BJ (cell line): Measurements from ENCODE around the gene PKIB. TPM values are rescaled to one million over a fixed set of nuclear protein-coding genes. Genes with fewer than 3 reads are reported as not detected.

Experiments
- CTCF ChIA-PET: fragments of 350-600 bp; formaldehyde crosslinking; extraction: SDS; loops from one replicate; lab custom pipeline; 2021; ENCODE audit warnings: antibody characterized with exemption, inconsistent platforms; lab: Yijun Ruan, JAX
- POLR2A ChIA-PET: fragments of 300-600 bp; sonication (Branson Sonifier 250); formaldehyde crosslinking; extraction: SDS; loops from one replicate; lab custom pipeline; 2021; ENCODE audit warnings: antibody characterized with exemption; lab: Charles Lee
- DNase-seq: peaks from one replicate; pipeline ENCODE4 v3.0.0-alpha.2; 2011; ENCODE audit warnings: low read depth
- H3K27me3 ChIP-seq: 2 replicates; pipeline ENCODE4 v1.6.0; 2011; ENCODE audit warnings: low read length; ENCODE audit not compliant: control insufficient read depth, insufficient read depth
- H3K36me3 ChIP-seq: 2 replicates; pipeline ENCODE4 v1.5.1; 2011; ENCODE audit warnings: low read length; ENCODE audit not compliant: control insufficient read depth, insufficient read depth
- H3K4me3 ChIP-seq: 2 replicates; pipeline ENCODE4 v1.5.1; 2011; ENCODE audit warnings: low read depth, mild to moderate bottlenecking, control low read depth, low read length
- CTCF ChIP-seq: IDR thresholded peaks from 2 replicates; pipeline ENCODE4 v1.5.1; 2011; ENCODE audit warnings: low read depth, mild to moderate bottlenecking, control low read depth, inconsistent platforms, low read length, moderate library complexity; ENCODE audit not compliant: insufficient read depth
- polyA plus RNA-seq: library from polyadenylated mRNA; depleted of rRNA; stranded (reverse); fragments of >200 nt; gene quantifications from 2 replicates; pipeline ENCODE4 v1.2.3, GENCODE V29; 2011

PKIB gene
- polyA plus RNA-seq, 1 experiment, result not detected

DNA sequence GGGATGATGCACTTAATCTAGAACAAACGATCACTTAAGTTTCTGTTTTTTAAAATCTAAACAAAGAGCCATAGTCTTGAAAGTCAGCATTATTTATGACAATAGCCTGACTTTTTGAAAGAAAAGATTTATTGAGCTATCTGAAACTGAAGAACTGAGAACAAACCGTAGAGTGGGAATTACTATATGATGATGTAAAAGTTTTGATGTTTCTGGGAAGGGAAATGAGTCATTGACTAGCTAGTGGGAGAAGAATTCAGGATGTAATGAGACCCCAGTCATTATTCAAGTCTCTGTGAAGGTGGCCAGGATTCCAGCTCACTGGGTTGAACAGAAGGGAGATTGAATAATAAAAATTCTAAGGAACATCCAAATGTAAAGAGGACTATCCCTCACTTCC lies 85.9 kb downstream of the PKIB start:
- TF ChIP-seq CTCF, result no peak
- Histone ChIP-seq H3K27me3 (no peaks in the 10 kb centered on the region), H3K4me3 (no peak overlapping the region), H3K36me3 (no peaks in the 10 kb centered on the region)
- CTCF ChIA-PET, result interaction anchor here (0.9 kb wide), 1 partner anchor 20 kb away, joined by 3 read pairs; no protein-coding TSS in a partner anchor
- POLR2A ChIA-PET, result interaction anchor here (0.6 kb wide), 1 partner anchor 1022 kb away, joined by 3 read pairs; no protein-coding TSS in a partner anchor
- peak; percentile 14 for DNase-seq

GRCh38 chr6:122696853-122697252 lies 86.6 kb downstream of the PKIB start:
- Histone ChIP-seq H3K27me3 (no peaks in the 10 kb centered on the region), H3K4me3 (no peak overlapping the region), H3K36me3 (no peaks in the 10 kb centered on the region)
- DNase-seq, result no peak
- TF ChIP-seq CTCF, result no peak
- ChIA-PET CTCF (interaction anchor here (0.6 kb wide), 1 partner anchor 137 kb away, joined by 3 read pairs; no protein-coding TSS in a partner anchor), POLR2A (no interaction called here)

DNA sequence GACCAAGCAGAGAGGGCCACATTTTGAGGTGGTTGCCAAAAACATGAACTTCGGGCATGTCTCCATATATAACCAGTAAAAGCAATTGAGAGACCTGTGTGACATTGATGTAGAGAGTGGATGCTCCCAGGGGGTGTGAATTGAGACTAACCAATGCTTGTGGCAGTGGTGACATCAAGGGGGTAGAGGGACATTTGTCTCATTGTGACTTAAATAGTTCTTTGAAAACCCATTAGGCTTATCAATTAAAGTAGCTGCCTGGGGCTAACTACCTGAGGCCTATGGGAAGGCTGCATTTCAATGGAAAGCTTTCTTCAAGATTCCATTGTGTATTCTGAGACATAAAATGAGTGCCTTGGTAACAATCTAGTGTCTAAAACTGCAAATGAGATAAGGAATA lies 87.3 kb downstream of the PKIB start:
- ChIA-PET POLR2A (no interaction called here), CTCF (no interaction called here)
- no peak overlapping the region for H3K4me3 ChIP-seq
- no peaks in the 10 kb centered on the region for H3K27me3 ChIP-seq
- TF ChIP-seq CTCF, result no peak
- DNase-seq, result no peak
- no peaks in the 10 kb centered on the region for H3K36me3 ChIP-seq

DNA sequence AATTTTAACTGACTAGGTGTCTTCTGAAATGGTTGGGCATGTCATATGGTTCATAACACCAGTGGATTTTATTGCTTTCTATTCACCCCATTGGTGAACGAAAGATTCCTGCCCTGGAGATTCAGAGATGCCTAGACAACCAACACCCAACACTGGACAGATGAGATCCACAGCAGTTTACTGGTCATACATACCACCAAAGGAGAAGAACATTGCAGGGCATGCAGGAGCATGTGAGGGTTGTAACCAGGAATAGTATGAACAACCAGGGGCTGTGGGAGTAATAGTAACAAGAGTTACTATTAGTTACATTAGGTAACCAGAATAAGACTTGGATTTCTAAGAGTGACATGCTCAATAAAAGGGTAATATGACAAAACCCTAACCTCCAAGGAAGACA lies 91.5 kb downstream of the PKIB start:
- H3K27me3 ChIP-seq, result no peaks in the 10 kb centered on the region
- TF ChIP-seq CTCF, result no peak
- no peak overlapping the region for H3K4me3 ChIP-seq
- no peaks in the 10 kb centered on the region for H3K36me3 ChIP-seq
- DNase-seq, result no peak
- ChIA-PET CTCF (no interaction called here), POLR2A (no interaction called here)

DNA sequence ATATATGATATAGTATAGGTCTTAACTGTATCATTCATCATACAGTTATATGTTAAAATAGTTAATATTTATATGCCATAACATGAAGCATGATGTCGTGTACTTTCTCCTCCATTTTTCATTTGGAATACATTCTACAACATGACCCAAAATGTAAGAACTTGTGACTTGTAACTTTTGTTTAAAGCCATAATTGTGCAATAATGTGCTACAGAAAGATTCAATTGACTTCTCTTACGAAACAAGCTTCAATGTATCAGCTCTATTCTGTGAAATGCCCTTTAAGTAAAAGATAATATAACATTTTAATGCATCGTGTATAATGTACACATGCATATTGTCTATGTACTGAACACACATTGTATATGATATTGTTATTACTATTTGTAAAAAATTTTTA lies 92.6 kb downstream of the PKIB start:
- TF ChIP-seq CTCF, result no peak
- H3K36me3 ChIP-seq, result no peaks in the 10 kb centered on the region
- no peak overlapping the region for H3K4me3 ChIP-seq
- DNase-seq, result no peak
- H3K27me3 ChIP-seq, result no peaks in the 10 kb centered on the region
- ChIA-PET POLR2A (interaction anchor here (0.6 kb wide), 2 partner anchors 16 to 78 kb away, joined by 4 to 7 read pairs; no protein-coding TSS in a partner anchor), CTCF (no interaction called here)
